Stimulated activated CD4-positive, alpha-beta T cell treated with anti-CD3 and anti-CD28 coated beads, TNF-alpha, amount 100 ng/mL, for 48 hours (primary cell): ENCODE data around the gene SLC6A18.
"Not testable (repeated sequence)": the region's sequence is repeated elsewhere in the genome, so short reads cannot be mapped to it uniquely, and the experiment has no call there.

Experiments used
- DNase-seq, 3 donors: peaks; one replicate each; pipeline ENCODE4 v3.0.0-alpha.2; 2020; ENCODE audit warnings: low read depth in 3 of 3

The SLC6A18 gene

GRCh38 chr5:1215320-1216096 is 9.7 kb upstream of the SLC6A18 start:
- DNase-seq, result no peak

- DNase-seq, result no peak
These were observed 8.8 kb upstream of the SLC6A18 start for GRCh38 chr5:1216211-1216917.

GRCh38 chr5:1216918-1217295 is 8.3 kb upstream of the SLC6A18 start:
- no peak for DNase-seq

GRCh38 chr5:1217596-1218206 is 7.5 kb upstream of the SLC6A18 start:
- no peak for DNase-seq

- DNase-seq, result no peak
These were observed 6.7 kb upstream of the SLC6A18 start for GRCh38 chr5:1218351-1219080.

GRCh38 chr5:1219098-1219767 is 5.9 kb upstream of the SLC6A18 start:
- no peak for DNase-seq

GRCh38 chr5:1219768-1220100 is 5.4 kb upstream of the SLC6A18 start:
- DNase-seq, result no peak

GRCh38 chr5:1220351-1220750 is 4.8 kb upstream of the SLC6A18 start:
- no peak for DNase-seq

GRCh38 chr5:1220831-1221230 is 4.3 kb upstream of the SLC6A18 start:
- DNase-seq, result no peak

- DNase-seq, result no peak
These were observed 3.5 kb upstream of the SLC6A18 start for GRCh38 chr5:1221721-1222120.

GRCh38 chr5:1222147-1222546 is 3.0 kb upstream of the SLC6A18 start:
- no peak for DNase-seq

- no peak for DNase-seq
These were observed 2.4 kb upstream of the SLC6A18 start for GRCh38 chr5:1222621-1223277.

- no peak for DNase-seq
These were observed 1.9 kb upstream of the SLC6A18 start for GRCh38 chr5:1223278-1223670.

- no peak for DNase-seq
These were observed 550 bp upstream of the SLC6A18 start for GRCh38 chr5:1224631-1225030.

- no peak for DNase-seq
These were observed 1.1 kb downstream of the SLC6A18 start for GRCh38 chr5:1226231-1226630.

- no peak for DNase-seq
These were observed 1.8 kb downstream of the SLC6A18 start for GRCh38 chr5:1226839-1227581.

- no peak for DNase-seq
These were observed 2.5 kb downstream of the SLC6A18 start for GRCh38 chr5:1227667-1228066.

GRCh38 chr5:1228120-1228519 is 2.9 kb downstream of the SLC6A18 start:
- DNase-seq, result no peak

GRCh38 chr5:1229023-1229422 is 3.8 kb downstream of the SLC6A18 start:
- DNase-seq, result not testable (repeated sequence)

- DNase-seq, result no peak
These were observed 4.6 kb downstream of the SLC6A18 start for GRCh38 chr5:1229822-1230221.

GRCh38 chr5:1230551-1230950 is 5.4 kb downstream of the SLC6A18 start:
- DNase-seq, result no peak
